ENCODE results near the gene STON1.

STON1 gene

DNA sequence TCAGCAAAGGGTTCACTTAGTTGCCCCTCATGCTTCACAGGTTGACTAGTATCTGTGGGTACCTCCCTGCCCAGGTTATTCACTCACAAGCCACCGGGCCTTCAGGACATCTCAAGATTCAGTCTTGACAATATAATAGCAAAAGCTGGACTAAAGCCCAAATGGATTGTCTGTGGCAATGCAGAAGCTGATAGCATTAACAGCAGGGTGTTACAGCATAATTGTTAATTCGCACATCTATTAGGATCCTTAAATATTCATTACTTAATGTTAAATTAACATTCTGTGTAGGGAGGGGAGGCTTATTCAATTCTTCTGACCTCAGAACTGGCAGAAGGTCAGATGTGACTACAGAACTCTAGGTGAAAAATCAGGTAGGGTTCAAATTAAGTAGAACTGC lies 67.5 kb downstream of the STON1 start:
- in situ Hi-C loops (cut with HindIII; ENCODE audit: low pct_ligation_motif_present, low sequenced_read_pairs): no loop called here
- Histone ChIP-seq H3K27ac (no peak overlapping the region), H3K27me3 (replicated peaks) (no peaks in the 10 kb centered on the region), H3K36me3 (replicated peaks) (no peaks in the 10 kb centered on the region), H3K4me3 (ENCODE audit: low read depth, low read length) (no peak overlapping the region)
- TF ChIP-seq, protein P1, sequence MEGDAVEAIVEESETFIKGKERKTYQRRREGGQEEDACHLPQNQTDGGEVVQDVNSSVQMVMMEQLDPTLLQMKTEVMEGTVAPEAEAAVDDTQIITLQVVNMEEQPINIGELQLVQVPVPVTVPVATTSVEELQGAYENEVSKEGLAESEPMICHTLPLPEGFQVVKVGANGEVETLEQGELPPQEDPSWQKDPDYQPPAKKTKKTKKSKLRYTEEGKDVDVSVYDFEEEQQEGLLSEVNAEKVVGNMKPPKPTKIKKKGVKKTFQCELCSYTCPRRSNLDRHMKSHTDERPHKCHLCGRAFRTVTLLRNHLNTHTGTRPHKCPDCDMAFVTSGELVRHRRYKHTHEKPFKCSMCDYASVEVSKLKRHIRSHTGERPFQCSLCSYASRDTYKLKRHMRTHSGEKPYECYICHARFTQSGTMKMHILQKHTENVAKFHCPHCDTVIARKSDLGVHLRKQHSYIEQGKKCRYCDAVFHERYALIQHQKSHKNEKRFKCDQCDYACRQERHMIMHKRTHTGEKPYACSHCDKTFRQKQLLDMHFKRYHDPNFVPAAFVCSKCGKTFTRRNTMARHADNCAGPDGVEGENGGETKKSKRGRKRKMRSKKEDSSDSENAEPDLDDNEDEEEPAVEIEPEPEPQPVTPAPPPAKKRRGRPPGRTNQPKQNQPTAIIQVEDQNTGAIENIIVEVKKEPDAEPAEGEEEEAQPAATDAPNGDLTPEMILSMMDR (IDR thresholded peaks at IDR 0.05; ENCODE audit: low read depth, low read length, missing control alignments): no peak
- no peak for DNase-seq

DNA sequence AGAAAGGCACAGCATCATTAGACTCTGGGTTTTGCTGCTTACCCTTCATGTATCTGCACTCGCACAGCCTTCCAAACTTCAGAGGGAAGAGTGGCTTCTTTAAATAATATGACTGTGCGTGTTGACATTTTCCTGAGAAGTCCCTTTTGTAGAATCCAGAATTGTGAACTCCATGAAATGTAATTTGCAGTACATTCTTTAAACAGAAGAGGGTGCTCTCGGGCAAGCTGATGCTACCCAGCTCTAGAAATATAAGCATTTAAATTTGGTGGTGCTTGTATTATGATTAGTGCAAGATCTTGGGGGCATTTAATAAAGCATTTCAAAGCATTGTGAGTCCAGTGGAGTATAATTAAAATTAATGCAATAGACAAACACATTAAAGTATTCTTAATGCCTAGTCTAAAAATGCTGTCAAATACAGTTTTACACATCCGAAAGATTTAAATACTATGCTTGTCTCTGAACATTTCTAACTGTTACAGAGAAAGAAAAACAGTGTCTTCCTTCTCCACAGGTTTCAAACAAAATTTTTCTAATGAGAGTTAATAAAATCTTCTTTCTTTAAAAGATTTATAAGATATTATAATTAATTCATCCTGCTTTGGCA lies 70.4 kb downstream of the STON1 start:
- Histone ChIP-seq H3K27me3 (replicated peaks) (no peaks in the 10 kb centered on the region), H3K4me3 (ENCODE audit: low read depth, low read length) (no peak overlapping the region), H3K36me3 (replicated peaks) (no peaks in the 10 kb centered on the region), H3K27ac (no peak overlapping the region)
- peak; percentile 43 for DNase-seq
- in situ Hi-C loops (cut with HindIII; ENCODE audit: low pct_ligation_motif_present, low sequenced_read_pairs): no loop called here
- TF ChIP-seq, protein P1 (IDR thresholded peaks at IDR 0.05; ENCODE audit: low read depth, low read length, missing control alignments): peak; percentile 77

DNA sequence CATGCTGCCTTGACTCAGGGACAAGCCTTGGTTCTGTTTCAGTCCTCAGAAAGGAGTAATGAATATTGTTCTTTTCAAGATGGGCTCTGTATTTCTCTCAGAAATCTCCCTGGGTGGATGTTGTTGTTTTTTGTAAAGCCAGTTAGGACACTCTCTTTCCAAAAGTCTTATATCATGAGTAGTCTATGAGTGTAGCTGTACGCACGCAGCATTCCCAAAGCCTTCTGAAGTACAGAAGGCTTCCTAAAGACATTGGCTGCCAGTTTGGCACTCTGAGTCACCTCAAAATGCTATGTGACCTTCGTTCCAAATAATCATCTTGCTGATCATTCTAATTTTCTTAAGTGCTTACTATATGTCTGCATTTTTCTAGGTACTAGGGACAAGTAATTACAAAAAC lies 71.0 kb downstream of the STON1 start:
- H3K27me3 ChIP-seq (replicated peaks): no peaks in the 10 kb centered on the region
- no peak overlapping the region for H3K4me3 ChIP-seq (ENCODE audit: low read depth, low read length)
- in situ Hi-C loops (cut with HindIII; ENCODE audit: low pct_ligation_motif_present, low sequenced_read_pairs): no loop called here
- no peaks in the 10 kb centered on the region for H3K36me3 ChIP-seq (replicated peaks)
- TF ChIP-seq, protein P1 (IDR thresholded peaks at IDR 0.05; ENCODE audit: low read depth, low read length, missing control alignments): no peak
- peak; percentile 55 for DNase-seq
- no peak overlapping the region for H3K27ac ChIP-seq

- DNase-seq: peak; percentile 12
- H3K27ac ChIP-seq: no peak overlapping the region
- in situ Hi-C loops (cut with HindIII; ENCODE audit: low pct_ligation_motif_present, low sequenced_read_pairs): no loop called here
- no peaks in the 10 kb centered on the region for H3K27me3 ChIP-seq (replicated peaks)
- no peak overlapping the region for H3K4me3 ChIP-seq (ENCODE audit: low read depth, low read length)
- H3K36me3 ChIP-seq (replicated peaks): no peaks in the 10 kb centered on the region
- TF ChIP-seq, protein P1 (IDR thresholded peaks at IDR 0.05; ENCODE audit: low read depth, low read length, missing control alignments): peak; percentile 80
Observed at GRCh38 chr2:48601349-48601748, 71.4 kb downstream of the STON1 start.

DNA sequence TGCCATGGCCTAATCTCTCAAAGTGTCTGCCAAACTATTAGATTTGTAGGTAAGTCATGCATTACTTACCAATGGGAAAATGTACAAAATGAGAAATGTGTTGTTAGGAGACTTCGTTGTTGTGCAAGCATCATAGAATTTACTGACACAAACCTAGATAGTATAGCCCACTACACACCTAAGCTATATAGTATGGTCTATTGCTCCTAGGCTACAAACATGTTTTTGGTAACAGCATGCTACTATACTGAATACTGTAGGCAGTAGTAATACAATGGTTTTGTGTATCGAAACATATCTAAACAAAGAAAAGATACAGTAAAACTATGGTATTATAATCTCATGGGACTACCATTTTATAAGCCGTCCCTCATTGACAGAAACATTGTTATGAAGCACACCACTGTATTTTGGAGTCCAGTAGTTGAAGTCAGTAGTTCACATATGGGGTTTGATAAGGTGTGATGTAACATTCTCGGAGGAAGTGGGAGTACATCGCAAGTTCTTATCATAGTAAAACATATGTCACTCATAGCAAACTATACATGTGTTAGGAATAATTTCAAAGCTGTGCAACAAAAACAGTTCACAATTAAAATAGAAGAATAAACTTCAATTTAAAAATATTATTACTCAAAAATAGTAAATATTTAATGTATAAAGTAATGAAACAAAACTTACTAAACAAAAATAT lies 75.7 kb downstream of the STON1 start:
- H3K27ac ChIP-seq: no peak overlapping the region
- no peaks in the 10 kb centered on the region for H3K27me3 ChIP-seq (replicated peaks)
- in situ Hi-C loops (cut with HindIII; ENCODE audit: low pct_ligation_motif_present, low sequenced_read_pairs): no loop called here
- DNase-seq: no peak
- no peak overlapping the region for H3K4me3 ChIP-seq (ENCODE audit: low read depth, low read length)
- H3K36me3 ChIP-seq (replicated peaks): no peaks in the 10 kb centered on the region
- TF ChIP-seq, protein P1 (IDR thresholded peaks at IDR 0.05; ENCODE audit: low read depth, low read length, missing control alignments): no peak
